Measurements from ENCODE around the gene TFEB.

The TFEB gene

DNA sequence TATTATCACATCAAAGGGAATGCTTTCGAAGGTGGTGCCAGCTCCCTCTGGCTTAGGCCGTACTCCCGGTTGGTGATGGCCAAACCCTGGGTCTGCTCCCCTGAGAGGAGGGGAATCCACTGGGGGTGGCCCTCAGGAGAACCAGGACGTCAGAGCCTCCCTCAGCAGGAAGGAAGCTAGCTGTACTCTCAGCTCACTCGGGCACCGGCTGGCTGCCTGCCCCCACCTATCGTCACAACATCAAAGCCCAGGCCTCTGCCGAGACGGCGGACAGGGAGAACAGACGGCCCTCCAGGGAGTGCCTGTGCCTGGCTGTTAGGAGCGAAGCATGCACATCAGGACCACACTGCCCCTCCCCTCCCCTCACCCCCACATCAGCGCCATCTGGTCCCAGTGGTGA, 20.9 kb upstream of the TFEB start:
- H3K9me3 Mint-ChIP-seq: no peaks in the 10 kb centered on the region
- H3K4me3 Mint-ChIP-seq: no peak overlapping the region
- no peak for DNase-seq (ENCODE audit: low spot score)

GRCh38 chr6:41755895-41756294, 20.5 kb upstream of the TFEB start:
- Mint-ChIP-seq H3K4me1 (ENCODE audit: low read depth) (no peaks in the 10 kb centered on the region), H3K27me3 (ENCODE audit: low read depth) (peaks cover 22% of the 10 kb centered on the region), H3K9me3 (no peaks in the 10 kb centered on the region), H3K4me3 (no peak overlapping the region), H3K36me3 (ENCODE audit: low read depth) (no peaks in the 10 kb centered on the region), H3K27ac (no peak overlapping the region)
- no peak for DNase-seq (ENCODE audit: low spot score)

More for the DNA sequence above, 20.9 kb upstream of the TFEB start:
- Mint-ChIP-seq H3K4me1 (ENCODE audit: low read depth) (no peaks in the 10 kb centered on the region), H3K27ac (no peak overlapping the region), H3K27me3 (ENCODE audit: low read depth) (peaks cover 18% of the 10 kb centered on the region), H3K36me3 (ENCODE audit: low read depth) (no peaks in the 10 kb centered on the region)

GRCh38 chr6:41750374-41750773, 15.0 kb upstream of the TFEB start:
- H3K4me1 Mint-ChIP-seq (ENCODE audit: low read depth): no peaks in the 10 kb centered on the region
- no peaks in the 10 kb centered on the region for H3K9me3 Mint-ChIP-seq
- peaks cover 26% of the 10 kb centered on the region for H3K27me3 Mint-ChIP-seq (ENCODE audit: low read depth)
- H3K36me3 Mint-ChIP-seq (ENCODE audit: low read depth): no peaks in the 10 kb centered on the region
- DNase-seq (ENCODE audit: low spot score): no peak
- H3K4me3 Mint-ChIP-seq: no peak overlapping the region
- H3K27ac Mint-ChIP-seq: no peak overlapping the region

DNA sequence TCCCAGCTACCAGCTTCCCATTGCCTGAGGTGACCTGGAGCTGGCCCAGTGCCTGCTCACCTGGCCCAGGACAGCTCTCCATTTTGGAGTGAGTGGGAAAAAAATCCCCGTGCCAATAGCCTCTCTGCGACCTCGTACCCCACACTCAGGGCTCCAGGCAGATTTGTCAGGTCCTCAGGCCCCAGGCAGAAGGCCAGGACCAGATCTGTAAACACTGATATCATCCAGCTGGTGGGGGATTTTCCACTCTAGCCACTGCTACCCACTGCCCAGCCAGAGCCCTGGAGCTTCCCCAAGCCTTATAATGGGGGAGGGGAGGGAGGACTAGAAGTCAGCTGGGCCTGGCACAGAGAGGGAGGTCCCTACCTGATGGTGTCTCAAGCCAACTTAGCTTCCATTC, 13.1 kb upstream of the TFEB start:
- Mint-ChIP-seq H3K27ac (no peak overlapping the region), H3K27me3 (ENCODE audit: low read depth) (peaks cover 15% of the 10 kb centered on the region), H3K4me3 (no peak overlapping the region), H3K9me3 (no peaks in the 10 kb centered on the region), H3K4me1 (ENCODE audit: low read depth) (no peaks in the 10 kb centered on the region), H3K36me3 (ENCODE audit: low read depth) (no peaks in the 10 kb centered on the region)
- DNase-seq (ENCODE audit: low spot score): no peak

GRCh38 chr6:41748102-41748477, 12.7 kb upstream of the TFEB start:
- no peaks in the 10 kb centered on the region for H3K36me3 Mint-ChIP-seq (ENCODE audit: low read depth)
- no peaks in the 10 kb centered on the region for H3K9me3 Mint-ChIP-seq

GRCh38 chr6:41747256-41748101, 12.1 kb upstream of the TFEB start, which contains the start of gene PGC:
Gene PGC, minus strand, starts transcription at chr6:41747397. Its CDS starts 63 bp downstream, at chr6:41747334.
- Mint-ChIP-seq H3K4me3 (no peak within 1 kb of the TSS), H3K4me1 (ENCODE audit: low read depth) (no peaks in the 10 kb centered on the region), H3K27ac (no peak within 1 kb of the TSS), H3K9me3 (no peaks in the 10 kb centered on the region), H3K36me3 (ENCODE audit: low read depth) (no peaks in the 10 kb centered on the region), H3K27me3 (ENCODE audit: low read depth) (peaks cover 10% of the 10 kb centered on the region)
- no peak for DNase-seq (ENCODE audit: low spot score)

More at GRCh38 chr6:41748102-41748477, 12.7 kb upstream of the TFEB start:
- Mint-ChIP-seq H3K27me3 (ENCODE audit: low read depth) (peaks cover 11% of the 10 kb centered on the region), H3K27ac (no peak overlapping the region), H3K4me1 (ENCODE audit: low read depth) (no peaks in the 10 kb centered on the region), H3K4me3 (no peak overlapping the region)
- no peak for DNase-seq (ENCODE audit: low spot score)

DNA sequence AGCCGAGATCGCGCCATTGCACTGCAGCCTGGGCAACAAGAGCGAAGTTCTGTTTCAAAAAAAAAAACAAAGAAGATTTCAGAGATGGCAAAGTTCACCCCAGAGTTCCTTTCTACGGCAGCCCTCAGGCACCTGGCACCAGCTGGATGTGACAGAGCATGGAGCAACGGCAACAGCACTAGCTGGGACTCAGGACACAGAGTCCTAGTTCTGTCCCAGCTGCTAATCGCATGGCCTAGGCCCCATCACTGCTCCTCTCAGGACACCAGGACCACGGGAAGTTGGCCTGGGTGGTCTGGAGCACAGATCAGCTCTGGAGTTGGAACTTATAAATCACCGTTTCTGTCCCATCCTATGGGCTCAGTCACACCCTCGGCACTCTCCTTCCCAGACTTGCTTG, 10.7 kb upstream of the TFEB start:
- H3K4me3 Mint-ChIP-seq: no peak overlapping the region
- peaks cover 8% of the 10 kb centered on the region for H3K27me3 Mint-ChIP-seq (ENCODE audit: low read depth)
- no peaks in the 10 kb centered on the region for H3K9me3 Mint-ChIP-seq
- H3K27ac Mint-ChIP-seq: no peak overlapping the region
- no peaks in the 10 kb centered on the region for H3K36me3 Mint-ChIP-seq (ENCODE audit: low read depth)
- DNase-seq (ENCODE audit: low spot score): no peak
- H3K4me1 Mint-ChIP-seq (ENCODE audit: low read depth): no peaks in the 10 kb centered on the region

- Mint-ChIP-seq H3K27ac (no peak overlapping the region), H3K36me3 (ENCODE audit: low read depth) (no peaks in the 10 kb centered on the region), H3K9me3 (no peaks in the 10 kb centered on the region), H3K4me1 (ENCODE audit: low read depth) (no peaks in the 10 kb centered on the region), H3K27me3 (ENCODE audit: low read depth) (no peaks in the 10 kb centered on the region), H3K4me3 (no peak overlapping the region)
- no peak for DNase-seq (ENCODE audit: low spot score)
Measured at GRCh38 chr6:41744236-41744787, 8.9 kb upstream of the TFEB start.

DNA sequence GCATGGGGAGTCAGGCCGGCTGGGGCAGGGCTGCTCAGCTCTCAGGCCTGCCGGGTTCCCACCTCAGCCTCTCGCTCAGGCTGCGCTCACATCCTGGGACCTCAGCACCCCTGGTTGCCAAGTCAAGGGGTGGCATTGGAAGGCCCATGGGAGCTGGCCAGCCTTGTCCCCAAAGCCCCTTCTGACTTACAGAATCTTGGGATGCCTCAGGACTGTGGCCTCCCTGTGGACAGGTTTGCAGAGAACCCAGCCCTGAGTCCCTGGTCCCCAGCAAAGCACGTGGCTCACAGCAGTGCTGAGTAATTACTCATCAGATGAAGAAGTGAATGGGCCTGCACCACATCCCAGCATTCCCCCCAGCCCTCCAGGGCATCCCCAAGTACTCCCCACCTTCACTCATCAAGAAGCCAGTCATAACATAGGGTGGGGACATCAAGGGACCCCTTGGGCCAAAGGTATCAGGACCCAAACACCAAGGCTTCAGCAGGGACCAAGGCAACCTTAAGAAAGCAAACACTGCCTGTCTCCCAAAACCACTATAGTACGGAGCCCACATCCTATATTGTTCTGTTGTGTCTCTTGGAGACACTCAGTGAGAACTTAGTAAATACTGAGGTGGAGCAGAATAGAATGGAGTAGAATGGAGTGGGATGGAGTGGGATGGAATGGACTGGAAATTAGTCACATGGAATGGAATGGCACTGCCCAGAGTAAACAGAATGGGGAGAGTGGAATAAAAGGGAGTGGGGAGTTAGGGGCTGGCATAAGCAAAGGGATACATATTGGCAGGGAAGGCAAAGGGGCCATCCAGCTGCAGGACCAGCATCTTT, 8.2 kb upstream of the TFEB start:
- Mint-ChIP-seq H3K4me3 (no peak overlapping the region), H3K27me3 (ENCODE audit: low read depth) (no peaks in the 10 kb centered on the region), H3K9me3 (no peaks in the 10 kb centered on the region), H3K36me3 (ENCODE audit: low read depth) (no peaks in the 10 kb centered on the region), H3K27ac (no peak overlapping the region), H3K4me1 (ENCODE audit: low read depth) (no peaks in the 10 kb centered on the region)
- no peak for DNase-seq (ENCODE audit: low spot score)

- Mint-ChIP-seq H3K4me1 (ENCODE audit: low read depth) (no peaks in the 10 kb centered on the region), H3K4me3 (no peak overlapping the region), H3K36me3 (ENCODE audit: low read depth) (no peaks in the 10 kb centered on the region), H3K27me3 (ENCODE audit: low read depth) (no peaks in the 10 kb centered on the region), H3K27ac (no peak overlapping the region), H3K9me3 (no peaks in the 10 kb centered on the region)
- no peak for DNase-seq (ENCODE audit: low spot score)
Measured at GRCh38 chr6:41741625-41742490, 6.5 kb upstream of the TFEB start.

GRCh38 chr6:41740366-41741162, 5.2 kb upstream of the TFEB start:
- Mint-ChIP-seq H3K4me1 (ENCODE audit: low read depth) (peaks cover 3% of the 10 kb centered on the region), H3K27ac (no peak overlapping the region)

DNA sequence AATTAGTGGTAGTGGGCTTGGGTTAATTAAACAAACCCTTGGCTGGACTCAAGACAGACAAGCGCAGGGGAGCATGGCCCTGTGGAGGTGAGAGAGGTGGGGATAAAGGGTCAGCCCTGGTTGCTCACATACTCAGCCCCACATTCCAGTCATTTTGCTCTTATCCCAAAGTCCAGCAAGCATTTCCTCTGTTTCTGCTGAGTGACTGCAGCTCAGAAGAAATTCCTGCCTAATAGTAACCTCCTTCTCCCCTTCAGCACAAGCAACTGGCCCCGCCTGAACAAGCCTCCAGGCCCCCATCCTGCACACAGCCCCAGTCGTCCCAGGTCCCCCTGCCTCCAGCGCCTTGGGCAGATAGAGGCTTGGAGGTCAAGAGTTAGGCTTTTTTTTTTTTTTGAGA, 3.6 kb upstream of the TFEB start:
- no peaks in the 10 kb centered on the region for H3K27me3 Mint-ChIP-seq (ENCODE audit: low read depth)
- H3K4me3 Mint-ChIP-seq: no peak overlapping the region
- DNase-seq (ENCODE audit: low spot score): no peak
- H3K36me3 Mint-ChIP-seq (ENCODE audit: low read depth): no peaks in the 10 kb centered on the region
- no peak overlapping the region for H3K27ac Mint-ChIP-seq
- peaks cover 3% of the 10 kb centered on the region for H3K4me1 Mint-ChIP-seq (ENCODE audit: low read depth)
- H3K9me3 Mint-ChIP-seq: no peaks in the 10 kb centered on the region

More at GRCh38 chr6:41740366-41741162, 5.2 kb upstream of the TFEB start:
- Mint-ChIP-seq H3K27me3 (ENCODE audit: low read depth) (no peaks in the 10 kb centered on the region), H3K36me3 (ENCODE audit: low read depth) (no peaks in the 10 kb centered on the region), H3K4me3 (no peak overlapping the region), H3K9me3 (no peaks in the 10 kb centered on the region)
- no peak for DNase-seq (ENCODE audit: low spot score)

Data from T-helper 2 cell treated with Interferon-gamma antibody and Interleukin-4, amounts not matched to agents 5 μg/mL and 100 μg/mL, for 36 hours (primary cell).